ENCODE measurements around the gene CEP162.
"Not testable (repeated sequence)": the region's sequence is repeated elsewhere in the genome, so short reads cannot be mapped to it uniquely, and the experiment has no call there.

CEP162 gene

GRCh38 chr6:84197708-84198107 is 29.7 kb downstream of the CEP162 start:
- no peak overlapping the region for H3K4me3 Mint-ChIP-seq
- H3K4me1 Mint-ChIP-seq, result no peaks in the 10 kb centered on the region
- no peak overlapping the region for H3K27ac Mint-ChIP-seq
- peaks cover 52% of the 10 kb centered on the region for H3K36me3 Mint-ChIP-seq (ENCODE audit: low read depth)
- H3K27me3 Mint-ChIP-seq (ENCODE audit: low read depth), result no peaks in the 10 kb centered on the region
- H3K9me3 Mint-ChIP-seq, result no peaks in the 10 kb centered on the region
- TF ChIP-seq, protein P1, sequence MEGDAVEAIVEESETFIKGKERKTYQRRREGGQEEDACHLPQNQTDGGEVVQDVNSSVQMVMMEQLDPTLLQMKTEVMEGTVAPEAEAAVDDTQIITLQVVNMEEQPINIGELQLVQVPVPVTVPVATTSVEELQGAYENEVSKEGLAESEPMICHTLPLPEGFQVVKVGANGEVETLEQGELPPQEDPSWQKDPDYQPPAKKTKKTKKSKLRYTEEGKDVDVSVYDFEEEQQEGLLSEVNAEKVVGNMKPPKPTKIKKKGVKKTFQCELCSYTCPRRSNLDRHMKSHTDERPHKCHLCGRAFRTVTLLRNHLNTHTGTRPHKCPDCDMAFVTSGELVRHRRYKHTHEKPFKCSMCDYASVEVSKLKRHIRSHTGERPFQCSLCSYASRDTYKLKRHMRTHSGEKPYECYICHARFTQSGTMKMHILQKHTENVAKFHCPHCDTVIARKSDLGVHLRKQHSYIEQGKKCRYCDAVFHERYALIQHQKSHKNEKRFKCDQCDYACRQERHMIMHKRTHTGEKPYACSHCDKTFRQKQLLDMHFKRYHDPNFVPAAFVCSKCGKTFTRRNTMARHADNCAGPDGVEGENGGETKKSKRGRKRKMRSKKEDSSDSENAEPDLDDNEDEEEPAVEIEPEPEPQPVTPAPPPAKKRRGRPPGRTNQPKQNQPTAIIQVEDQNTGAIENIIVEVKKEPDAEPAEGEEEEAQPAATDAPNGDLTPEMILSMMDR (IDR thresholded peaks at IDR 0.05; ENCODE audit: unreplicated experiment in 3 of 3), result no peak

DNA sequence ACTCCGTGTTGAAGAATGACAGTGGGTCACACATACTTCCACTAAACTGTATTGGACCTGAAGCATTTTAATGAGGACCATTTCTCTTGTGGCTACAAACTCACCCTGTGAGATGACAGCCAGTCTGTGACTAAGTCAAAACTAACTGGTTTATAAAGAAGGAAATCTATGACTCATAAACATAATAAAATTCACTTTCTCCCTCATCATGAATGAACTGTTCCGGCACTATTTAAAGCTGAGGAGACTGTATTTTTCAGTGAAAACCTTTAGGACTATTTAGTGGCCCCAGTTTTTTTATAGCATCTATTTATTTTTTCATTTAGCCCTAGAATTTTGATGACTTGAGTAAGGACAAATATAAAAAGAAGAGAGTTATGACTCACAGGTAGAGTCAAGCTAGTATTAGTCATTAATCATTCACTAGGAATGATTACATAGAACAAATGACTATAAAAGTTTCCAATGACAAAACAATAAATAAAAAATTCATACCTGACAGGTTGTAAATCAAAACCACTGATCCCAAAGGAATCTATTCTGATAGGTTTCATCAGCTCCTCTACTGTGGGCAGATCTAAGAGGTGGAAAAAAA is 34.2 kb downstream of the CEP162 start:
- TF ChIP-seq, protein P1 (IDR thresholded peaks at IDR 0.05; ENCODE audit: unreplicated experiment in 3 of 3), result no peak
- H3K9me3 Mint-ChIP-seq, result no peaks in the 10 kb centered on the region
- no peak overlapping the region for H3K27ac Mint-ChIP-seq
- H3K4me1 Mint-ChIP-seq, result no peaks in the 10 kb centered on the region
- H3K36me3 Mint-ChIP-seq (ENCODE audit: low read depth), result peaks cover 68% of the 10 kb centered on the region
- no peaks in the 10 kb centered on the region for H3K27me3 Mint-ChIP-seq (ENCODE audit: low read depth)
- no peak overlapping the region for H3K4me3 Mint-ChIP-seq

- H3K9me3 Mint-ChIP-seq, result no peaks in the 10 kb centered on the region
- no peaks in the 10 kb centered on the region for H3K27me3 Mint-ChIP-seq (ENCODE audit: low read depth)
- H3K4me3 Mint-ChIP-seq, result no peak overlapping the region
- H3K36me3 Mint-ChIP-seq (ENCODE audit: low read depth), result peaks cover 67% of the 10 kb centered on the region
- H3K27ac Mint-ChIP-seq, result no peak overlapping the region
- TF ChIP-seq, protein P1 (IDR thresholded peaks at IDR 0.05; ENCODE audit: unreplicated experiment in 3 of 3), result no peak
- H3K4me1 Mint-ChIP-seq, result no peaks in the 10 kb centered on the region
Observed at GRCh38 chr6:84191802-84192201, 35.6 kb downstream of the CEP162 start.

DNA sequence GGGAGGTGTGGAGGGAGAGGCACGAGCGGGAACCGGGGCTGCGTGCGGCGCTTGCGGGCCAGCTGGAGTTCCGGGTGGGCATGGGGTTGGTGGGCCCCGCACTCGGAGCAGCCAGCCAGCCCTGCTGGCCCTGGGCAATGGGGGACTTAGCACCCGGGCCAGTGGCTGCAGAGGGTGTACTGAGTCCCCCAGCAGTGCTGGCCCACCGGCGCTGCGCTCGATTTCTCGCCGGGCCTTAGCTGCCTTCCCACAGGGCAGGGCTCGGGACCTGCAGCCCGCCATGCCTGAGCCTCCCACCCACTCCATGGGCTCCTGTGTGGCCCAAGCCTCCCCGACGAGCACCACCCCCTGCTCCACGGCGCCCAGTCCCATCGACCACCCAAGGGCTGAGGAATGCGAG is 38.1 kb downstream of the CEP162 start:
- H3K9me3 Mint-ChIP-seq; H3K4me1 Mint-ChIP-seq; H3K4me3 Mint-ChIP-seq; H3K27me3 Mint-ChIP-seq (ENCODE audit: low read depth); H3K27ac Mint-ChIP-seq: not testable (repeated sequence)
- peaks cover 50% of the 10 kb centered on the region for H3K36me3 Mint-ChIP-seq (ENCODE audit: low read depth)

- peaks cover 43% of the 10 kb centered on the region for H3K36me3 Mint-ChIP-seq (ENCODE audit: low read depth)
- no peak overlapping the region for H3K27ac Mint-ChIP-seq
- H3K4me1 Mint-ChIP-seq, result no peaks in the 10 kb centered on the region
- peaks cover 7% of the 10 kb centered on the region for H3K9me3 Mint-ChIP-seq
- TF ChIP-seq, protein P1 (IDR thresholded peaks at IDR 0.05; ENCODE audit: unreplicated experiment in 3 of 3), result no peak
- no peaks in the 10 kb centered on the region for H3K27me3 Mint-ChIP-seq (ENCODE audit: low read depth)
- no peak overlapping the region for H3K4me3 Mint-ChIP-seq
Observed at GRCh38 chr6:84183430-84183829, 44.0 kb downstream of the CEP162 start.

- Mint-ChIP-seq H3K27ac (no peak overlapping the region), H3K9me3 (peaks cover 7% of the 10 kb centered on the region), H3K36me3 (ENCODE audit: low read depth) (peaks cover 43% of the 10 kb centered on the region), H3K27me3 (ENCODE audit: low read depth) (no peaks in the 10 kb centered on the region), H3K4me3 (no peak overlapping the region), H3K4me1 (no peaks in the 10 kb centered on the region)
- TF ChIP-seq, protein P1 (IDR thresholded peaks at IDR 0.05; ENCODE audit: unreplicated experiment in 3 of 3), result no peak
Observed at GRCh38 chr6:84182001-84182400, 45.4 kb downstream of the CEP162 start.

Data from nephron (organoid).